ENCODE data around the gene ATPAF2. TPM values are rescaled to one million over a fixed set of nuclear protein-coding genes. Genes with fewer than 3 reads are reported as not detected.

The ATPAF2 gene
- total RNA-seq, 1 experiment from 2014 or later: 18.6 TPM

DNA sequence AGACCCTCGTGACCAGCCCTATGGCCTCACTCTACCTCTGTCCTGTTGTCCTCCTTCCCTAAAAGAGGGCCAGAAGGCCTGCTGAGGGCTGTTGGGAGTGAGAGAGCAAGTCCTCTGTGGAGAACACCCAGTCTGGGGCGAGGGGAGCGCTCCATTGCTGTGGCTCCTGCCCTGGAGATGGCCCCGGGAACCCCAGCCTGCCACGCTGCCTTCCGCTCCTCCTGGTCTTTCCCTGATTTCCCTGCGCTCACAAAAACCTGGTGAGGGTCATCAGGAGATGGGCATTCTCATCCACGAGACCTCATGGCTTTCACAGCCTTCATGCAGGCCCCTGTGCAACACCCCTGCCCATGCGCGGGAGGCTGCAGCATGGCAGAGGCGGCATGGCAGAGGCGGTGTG, 45.1 kb downstream of the ATPAF2 start:
- no TSS peak for BruUV-seq (replicated peaks)
- Mint-ChIP-seq H3K9me3 (ENCODE audit: unreplicated experiment) (no peaks in the 10 kb centered on the region), H3K27me3 (ENCODE audit: insufficient read depth, unreplicated experiment) (no peaks in the 10 kb centered on the region), H3K36me3 (ENCODE audit: insufficient read depth, unreplicated experiment) (peaks cover 6% of the 10 kb centered on the region), H3K4me3 (ENCODE audit: unreplicated experiment) (no peak overlapping the region), H3K27ac (ENCODE audit: low read depth, unreplicated experiment) (peak overlapping the region; percentile 57), H3K4me1 (ENCODE audit: insufficient read depth, unreplicated experiment) (peaks cover 24% of the 10 kb centered on the region)
- ChIA-PET POLR2A (interaction anchor here (1.0 kb wide), 1 partner anchor 14 kb away, joined by 3 read pairs; no protein-coding TSS in a partner anchor), CTCF (interaction anchor here (1.5 to 3.8 kb wide), 2 partner anchors 40 to 73 kb away, joined by 3 to 18 read pairs; no protein-coding TSS in a partner anchor)
- TF ChIP-seq, protein P1, sequence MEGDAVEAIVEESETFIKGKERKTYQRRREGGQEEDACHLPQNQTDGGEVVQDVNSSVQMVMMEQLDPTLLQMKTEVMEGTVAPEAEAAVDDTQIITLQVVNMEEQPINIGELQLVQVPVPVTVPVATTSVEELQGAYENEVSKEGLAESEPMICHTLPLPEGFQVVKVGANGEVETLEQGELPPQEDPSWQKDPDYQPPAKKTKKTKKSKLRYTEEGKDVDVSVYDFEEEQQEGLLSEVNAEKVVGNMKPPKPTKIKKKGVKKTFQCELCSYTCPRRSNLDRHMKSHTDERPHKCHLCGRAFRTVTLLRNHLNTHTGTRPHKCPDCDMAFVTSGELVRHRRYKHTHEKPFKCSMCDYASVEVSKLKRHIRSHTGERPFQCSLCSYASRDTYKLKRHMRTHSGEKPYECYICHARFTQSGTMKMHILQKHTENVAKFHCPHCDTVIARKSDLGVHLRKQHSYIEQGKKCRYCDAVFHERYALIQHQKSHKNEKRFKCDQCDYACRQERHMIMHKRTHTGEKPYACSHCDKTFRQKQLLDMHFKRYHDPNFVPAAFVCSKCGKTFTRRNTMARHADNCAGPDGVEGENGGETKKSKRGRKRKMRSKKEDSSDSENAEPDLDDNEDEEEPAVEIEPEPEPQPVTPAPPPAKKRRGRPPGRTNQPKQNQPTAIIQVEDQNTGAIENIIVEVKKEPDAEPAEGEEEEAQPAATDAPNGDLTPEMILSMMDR (IDR thresholded peaks at IDR 0.05; ENCODE audit: unreplicated experiment): no peak
- intact Hi-C loops (cut with micrococcal nuclease): no loop called here
- DNase-seq (ENCODE audit: unreplicated experiment): no peak

DNA sequence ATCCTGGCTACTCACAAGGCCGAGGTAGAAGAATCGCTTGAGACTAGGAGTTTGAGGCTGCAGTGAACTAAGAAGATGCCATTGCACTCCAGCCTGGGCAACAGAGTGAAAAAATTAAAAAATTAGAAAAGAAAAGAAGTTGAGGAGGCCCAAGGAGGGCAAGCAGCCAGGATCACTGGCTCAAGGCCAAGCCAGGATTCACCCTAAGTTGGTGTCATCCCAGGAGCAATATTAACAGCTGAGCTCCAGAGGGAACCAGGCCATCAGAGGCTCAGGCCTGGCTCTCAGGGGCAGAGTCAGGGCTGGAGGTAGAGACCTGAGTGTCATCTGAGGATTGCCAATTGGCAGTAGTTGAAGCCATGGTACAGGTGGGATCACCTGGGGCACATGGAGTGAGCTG, 45.6 kb downstream of the ATPAF2 start:
- H3K27ac Mint-ChIP-seq (ENCODE audit: low read depth, unreplicated experiment): peak overlapping the region; percentile 57
- CTCF ChIA-PET: interaction anchor here (0.6 to 3.8 kb wide), 2 partner anchors 40 to 56 kb away, joined by 3 to 18 read pairs; no protein-coding TSS in a partner anchor

DNA sequence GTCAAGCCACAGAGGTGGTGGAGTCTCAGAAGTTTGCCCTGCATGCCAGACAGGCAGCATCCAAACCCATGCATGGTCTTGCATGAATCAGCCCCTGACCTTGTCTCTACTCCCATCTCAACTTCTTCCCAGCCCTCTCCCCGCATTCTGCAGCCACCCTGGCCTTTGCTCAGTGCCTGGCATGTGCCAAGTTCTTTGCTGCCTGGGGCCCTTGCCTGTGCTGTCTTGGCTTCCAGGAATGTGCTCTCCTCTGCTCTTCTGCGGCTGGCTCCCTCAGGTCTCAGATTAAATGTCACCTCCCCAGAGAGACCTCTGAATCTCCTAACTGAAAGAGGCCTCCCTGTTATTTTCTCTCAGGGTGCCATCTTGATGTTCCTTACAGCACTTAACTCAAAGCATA, 48.7 kb downstream of the ATPAF2 start:
- Mint-ChIP-seq H3K27me3 (ENCODE audit: insufficient read depth, unreplicated experiment) (no peaks in the 10 kb centered on the region), H3K9me3 (ENCODE audit: unreplicated experiment) (no peaks in the 10 kb centered on the region), H3K27ac (ENCODE audit: low read depth, unreplicated experiment) (peak overlapping the region; percentile 96), H3K36me3 (ENCODE audit: insufficient read depth, unreplicated experiment) (peaks cover 6% of the 10 kb centered on the region), H3K4me1 (ENCODE audit: insufficient read depth, unreplicated experiment) (peaks cover 24% of the 10 kb centered on the region), H3K4me3 (ENCODE audit: unreplicated experiment) (no peak overlapping the region)
- peak; percentile 59 for DNase-seq (ENCODE audit: unreplicated experiment)
- CTCF ChIA-PET: interaction anchor here (0.6 kb wide), 1 partner anchor 136 kb away, joined by 4 read pairs; no protein-coding TSS in a partner anchor
- intact Hi-C loops (cut with micrococcal nuclease): loop anchor here (2.0 kb wide), 2 partner anchors 17 to 43 kb away; partner anchors contain the start of genes DRC3 and TOM1L2
- TF ChIP-seq, protein P1 (IDR thresholded peaks at IDR 0.05; ENCODE audit: unreplicated experiment): no peak
- BruUV-seq (replicated peaks): no TSS peak
- POLR2A ChIA-PET: interaction anchor here (1.0 kb wide), 1 partner anchor 69 kb away, joined by 3 read pairs; no protein-coding TSS in a partner anchor

More for the DNA sequence above, 45.6 kb downstream of the ATPAF2 start:
- Mint-ChIP-seq H3K27me3 (ENCODE audit: insufficient read depth, unreplicated experiment) (no peaks in the 10 kb centered on the region), H3K4me1 (ENCODE audit: insufficient read depth, unreplicated experiment) (peaks cover 24% of the 10 kb centered on the region), H3K36me3 (ENCODE audit: insufficient read depth, unreplicated experiment) (peaks cover 6% of the 10 kb centered on the region), H3K9me3 (ENCODE audit: unreplicated experiment) (no peaks in the 10 kb centered on the region), H3K4me3 (ENCODE audit: unreplicated experiment) (no peak overlapping the region)
- BruUV-seq (replicated peaks): no TSS peak
- intact Hi-C loops (cut with micrococcal nuclease): no loop called here
- POLR2A ChIA-PET: interaction anchor here (0.6 kb wide), 1 partner anchor 873 kb away, joined by 3 read pairs; no protein-coding TSS in a partner anchor
- DNase-seq (ENCODE audit: unreplicated experiment): no peak
- TF ChIP-seq, protein P1 (IDR thresholded peaks at IDR 0.05; ENCODE audit: unreplicated experiment): no peak

- no peak for DNase-seq (ENCODE audit: unreplicated experiment)
- no peak overlapping the region for H3K27ac Mint-ChIP-seq (ENCODE audit: low read depth, unreplicated experiment)
- no peak overlapping the region for H3K4me3 Mint-ChIP-seq (ENCODE audit: unreplicated experiment)
- peaks cover 6% of the 10 kb centered on the region for H3K36me3 Mint-ChIP-seq (ENCODE audit: insufficient read depth, unreplicated experiment)
- TF ChIP-seq, protein P1 (IDR thresholded peaks at IDR 0.05; ENCODE audit: unreplicated experiment): no peak
- H3K27me3 Mint-ChIP-seq (ENCODE audit: insufficient read depth, unreplicated experiment): no peaks in the 10 kb centered on the region
- intact Hi-C loops (cut with micrococcal nuclease): loop anchor here (2.0 kb wide), 2 partner anchors 17 to 43 kb away; partner anchors contain the start of genes DRC3 and TOM1L2
- H3K4me1 Mint-ChIP-seq (ENCODE audit: insufficient read depth, unreplicated experiment): peaks cover 24% of the 10 kb centered on the region
- H3K9me3 Mint-ChIP-seq (ENCODE audit: unreplicated experiment): no peaks in the 10 kb centered on the region
- ChIA-PET CTCF (no interaction called here), POLR2A (no interaction called here)
- no TSS peak for BruUV-seq (replicated peaks)
These were observed 49.4 kb downstream of the ATPAF2 start for GRCh38 chr17:17989618-17990017.
